NCI-H1092 treated with DMSO at 0.1 percent for 48 hours (cell line): Measurements from ENCODE around the gene OXLD1.
A peak's percentile ranks its signal among the peaks of the same experiment; 100 is the strongest.
"Not testable (repeated sequence)": the region's sequence is repeated elsewhere in the genome, so short reads cannot be mapped to it uniquely, and the experiment has no call there.

Experiments
- DNase-seq: peaks from one replicate; lab custom pipeline; 2025; lab: John Stamatoyannopoulos, UW

OXLD1 gene

GRCh38 chr17:81650951-81651350 lies 15.5 kb downstream of the OXLD1 start:
- DNase-seq: no peak

DNA sequence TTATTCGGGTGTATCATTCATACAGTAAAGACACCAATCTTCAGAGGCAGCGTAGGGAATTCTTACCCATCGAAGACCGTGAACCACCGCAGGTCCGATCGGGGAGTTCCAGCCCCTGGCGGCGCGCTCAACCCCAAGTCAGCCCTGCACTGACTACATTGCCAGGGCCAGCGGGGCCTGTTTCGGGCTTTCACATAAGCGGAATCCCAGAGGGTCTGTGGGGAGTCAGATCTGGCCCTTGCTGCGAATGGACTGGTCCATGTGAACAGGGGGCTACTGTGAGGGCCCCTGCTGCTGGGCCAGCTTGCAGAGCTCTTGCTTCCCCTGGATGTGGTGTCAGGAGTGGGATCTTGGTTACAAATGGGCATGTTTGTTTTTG lies 17.7 kb downstream of the OXLD1 start:
- DNase-seq: no peak

- DNase-seq: no peak
Measured at GRCh38 chr17:81648013-81648706, 18.2 kb downstream of the OXLD1 start.

- DNase-seq: no peak
Measured at GRCh38 chr17:81647640-81648012, 18.8 kb downstream of the OXLD1 start.

GRCh38 chr17:81646869-81647600 lies 19.4 kb downstream of the OXLD1 start:
- no peak for DNase-seq

- no peak for DNase-seq
Measured at GRCh38 chr17:81644976-81645952, 21.1 kb downstream of the OXLD1 start.

GRCh38 chr17:81644496-81644895 lies 21.9 kb downstream of the OXLD1 start:
- no peak for DNase-seq

- no peak for DNase-seq
Measured at GRCh38 chr17:81641825-81642489, 24.4 kb downstream of the OXLD1 start.

- no peak for DNase-seq
Measured at GRCh38 chr17:81640011-81640410, 26.4 kb downstream of the OXLD1 start.

DNA sequence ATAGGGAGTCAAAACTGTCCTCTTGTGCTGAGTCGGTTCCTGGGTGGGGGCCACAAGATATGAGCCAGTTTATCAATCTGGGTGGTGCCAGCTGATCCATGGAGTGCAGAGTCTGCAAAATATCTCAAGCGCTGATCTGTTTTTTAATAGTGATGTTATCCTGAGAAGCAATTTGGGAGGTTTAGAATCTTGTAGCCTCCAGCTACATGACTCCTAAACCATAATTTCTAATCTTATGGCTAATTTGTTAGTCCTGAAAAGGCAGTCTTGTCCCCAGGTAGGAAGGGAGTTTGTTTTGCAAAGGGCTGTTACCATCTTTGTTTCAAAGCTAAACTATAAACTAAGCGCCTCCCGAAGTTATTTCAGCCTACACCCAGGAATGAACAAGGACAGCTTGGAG lies 27.7 kb downstream of the OXLD1 start:
- no peak for DNase-seq

DNA sequence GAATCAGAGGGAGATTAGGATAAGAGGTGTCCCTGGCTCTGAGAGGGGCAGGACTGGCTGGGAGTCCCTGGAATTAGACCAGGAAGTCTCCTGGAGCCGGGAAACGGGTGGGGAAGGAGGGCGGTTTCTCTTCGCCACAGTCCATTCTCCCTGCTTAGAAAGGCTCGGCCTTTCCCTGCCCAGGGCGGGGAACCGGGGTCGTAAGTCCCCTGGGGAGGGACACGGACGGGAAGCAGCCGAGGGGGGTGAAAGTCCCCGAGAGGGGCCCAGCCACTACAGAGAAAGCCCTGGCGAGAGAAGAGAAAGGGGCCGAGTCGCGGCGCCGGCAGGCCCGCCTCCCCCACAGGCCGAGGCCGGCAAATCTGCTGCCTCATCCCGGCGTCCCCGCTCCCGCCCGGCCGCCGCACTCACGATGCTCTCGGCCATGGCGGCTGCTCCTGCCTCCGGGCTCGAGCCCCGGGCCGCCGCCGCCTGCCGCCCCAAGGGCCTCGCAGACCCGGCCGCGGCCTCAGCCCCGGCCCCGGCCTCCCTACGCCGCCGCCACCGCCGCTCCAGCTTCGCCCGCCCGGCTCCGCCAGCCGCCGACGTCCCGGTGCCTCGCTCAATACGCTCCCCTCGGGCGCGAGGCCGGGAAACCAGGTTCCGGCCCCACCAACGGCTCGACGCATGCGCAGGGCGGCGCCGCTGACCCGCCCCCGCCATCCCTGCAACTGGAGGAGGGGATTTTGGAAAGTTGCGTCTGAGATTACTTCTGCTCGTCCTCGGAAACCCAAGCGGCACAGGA lies 29.7 kb downstream of the OXLD1 start, which contains the start of the genes NPLOC4 and TSPAN10:
NPLOC4 (minus strand) TSS at position 608 of the 784 bp plus-strand sequence; CDS start at position 426, 182 bp downstream.
TSPAN10 (plus strand) TSS at position 692 of the 784 bp plus-strand sequence. CDS start 5,217 bp downstream, outside the sequence.
- DNase-seq: peak; percentile 68

DNA sequence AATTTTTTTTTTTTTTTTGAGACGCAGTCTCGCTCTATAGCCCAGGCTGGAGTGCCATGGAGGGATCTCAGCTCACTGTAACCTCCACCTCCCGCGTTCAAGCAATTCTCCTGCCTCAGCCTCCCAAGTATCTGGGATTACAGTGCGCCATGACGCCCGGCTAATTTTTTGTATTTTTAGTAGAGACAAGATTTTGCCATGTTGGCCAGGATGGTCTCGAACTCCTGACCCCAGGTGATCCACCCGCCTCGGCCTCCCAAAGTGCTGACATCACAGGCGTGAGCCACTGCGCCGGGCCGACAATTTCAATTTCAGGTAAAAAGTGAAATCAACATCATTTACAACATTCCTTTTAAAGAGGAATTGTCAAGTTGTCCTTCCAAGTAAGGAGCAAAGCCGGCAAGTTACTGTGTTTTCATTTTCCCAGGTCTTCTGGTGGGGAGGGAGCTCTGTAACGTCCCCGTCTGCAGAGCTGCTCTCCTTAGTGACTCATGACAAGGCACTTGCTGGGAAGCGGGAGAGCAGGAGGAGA lies 30.4 kb downstream of the OXLD1 start:
- no peak for DNase-seq

DNA sequence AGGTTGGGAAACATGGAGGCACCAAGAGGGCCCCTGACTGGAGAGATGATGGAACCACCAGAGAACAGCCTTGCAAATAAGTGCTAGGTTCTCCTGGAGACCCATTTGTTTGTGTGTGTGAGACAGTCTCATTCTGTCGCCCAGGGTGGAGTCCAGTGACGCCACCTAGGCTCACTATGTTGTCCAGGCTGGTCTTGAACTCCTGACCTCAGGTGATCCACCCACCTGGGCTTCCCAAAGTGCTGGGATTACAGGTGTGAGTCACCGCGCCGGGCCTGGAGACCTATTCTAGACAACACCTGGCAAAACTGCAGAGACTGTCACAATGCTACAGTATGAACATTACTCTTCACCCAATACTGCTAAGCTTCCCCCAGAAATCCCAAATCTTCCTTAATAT lies 31.0 kb downstream of the OXLD1 start:
- DNase-seq: no peak

DNA sequence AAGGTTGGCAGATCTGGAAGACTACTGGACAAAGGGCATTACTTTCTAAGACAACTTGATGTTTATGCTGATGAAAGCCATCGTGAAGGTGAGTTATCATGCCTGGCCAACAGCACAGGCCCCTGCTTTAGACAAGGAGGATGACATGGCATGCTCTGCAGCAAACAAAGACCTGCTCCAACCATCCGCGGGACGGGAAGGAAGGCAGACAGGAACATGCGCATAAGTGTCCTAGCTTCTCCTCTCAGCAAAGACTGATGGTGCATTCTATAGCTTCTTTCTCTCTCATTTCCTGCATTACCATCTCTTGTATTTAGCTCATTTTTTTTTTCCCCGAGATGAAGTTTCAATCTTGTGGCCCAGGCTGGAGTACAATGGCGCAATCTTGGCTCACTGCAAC lies 34.9 kb downstream of the OXLD1 start:
- no peak for DNase-seq

- DNase-seq: no peak
Measured at GRCh38 chr17:81630274-81630673, 36.1 kb downstream of the OXLD1 start.

- DNase-seq: no peak
Measured at GRCh38 chr17:81621494-81622130, 44.8 kb downstream of the OXLD1 start.

- not testable (repeated sequence) for DNase-seq
Measured at GRCh38 chr17:81618307-81618706, 48.1 kb downstream of the OXLD1 start.

DNA sequence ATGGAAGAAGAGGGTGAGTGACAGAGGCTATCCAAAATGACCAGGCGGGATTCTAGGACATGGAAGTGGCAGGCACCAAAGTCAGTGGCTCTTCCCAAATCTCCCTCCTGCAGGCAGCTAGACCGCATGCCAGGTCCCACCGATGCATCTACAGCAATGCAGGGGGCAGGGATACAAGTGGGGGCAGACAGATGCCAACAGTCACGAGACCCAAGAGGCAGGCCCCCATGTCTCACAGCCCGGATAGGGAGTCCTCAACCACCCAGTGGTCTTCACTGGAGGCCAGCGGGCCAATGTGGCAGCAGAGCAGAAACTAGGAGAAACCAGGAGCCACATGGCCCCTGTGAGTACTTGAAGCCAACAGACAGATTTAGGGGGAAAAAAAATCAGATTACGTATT lies 49.5 kb downstream of the OXLD1 start:
- DNase-seq: no peak

DNA sequence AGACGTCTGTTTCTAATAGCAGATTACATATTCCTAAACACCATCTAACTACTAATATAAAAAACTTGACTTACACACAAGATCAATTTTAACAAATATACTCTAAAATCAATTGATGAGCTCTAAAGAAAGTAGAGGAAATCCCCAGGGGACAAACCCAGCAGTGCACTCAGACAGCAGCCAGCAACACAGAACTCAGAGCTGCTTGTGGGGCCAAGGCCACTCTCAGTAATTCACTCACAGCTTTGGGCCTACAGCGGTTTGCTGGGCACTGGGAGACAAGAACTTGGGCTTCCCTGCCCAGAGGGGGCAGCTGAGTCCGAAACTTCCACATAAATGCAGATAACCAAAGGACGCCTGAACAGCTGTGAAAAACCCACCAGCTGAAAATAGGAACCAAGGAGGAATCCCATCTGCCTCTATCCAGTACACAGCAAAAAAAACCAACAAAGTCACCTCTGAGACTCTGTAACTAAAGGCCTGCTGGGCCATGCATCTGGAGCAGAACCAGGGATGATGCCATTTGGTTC lies 50.9 kb downstream of the OXLD1 start:
- no peak for DNase-seq
